ENCODE data around the gene ECEL1.

ECEL1 gene

DNA sequence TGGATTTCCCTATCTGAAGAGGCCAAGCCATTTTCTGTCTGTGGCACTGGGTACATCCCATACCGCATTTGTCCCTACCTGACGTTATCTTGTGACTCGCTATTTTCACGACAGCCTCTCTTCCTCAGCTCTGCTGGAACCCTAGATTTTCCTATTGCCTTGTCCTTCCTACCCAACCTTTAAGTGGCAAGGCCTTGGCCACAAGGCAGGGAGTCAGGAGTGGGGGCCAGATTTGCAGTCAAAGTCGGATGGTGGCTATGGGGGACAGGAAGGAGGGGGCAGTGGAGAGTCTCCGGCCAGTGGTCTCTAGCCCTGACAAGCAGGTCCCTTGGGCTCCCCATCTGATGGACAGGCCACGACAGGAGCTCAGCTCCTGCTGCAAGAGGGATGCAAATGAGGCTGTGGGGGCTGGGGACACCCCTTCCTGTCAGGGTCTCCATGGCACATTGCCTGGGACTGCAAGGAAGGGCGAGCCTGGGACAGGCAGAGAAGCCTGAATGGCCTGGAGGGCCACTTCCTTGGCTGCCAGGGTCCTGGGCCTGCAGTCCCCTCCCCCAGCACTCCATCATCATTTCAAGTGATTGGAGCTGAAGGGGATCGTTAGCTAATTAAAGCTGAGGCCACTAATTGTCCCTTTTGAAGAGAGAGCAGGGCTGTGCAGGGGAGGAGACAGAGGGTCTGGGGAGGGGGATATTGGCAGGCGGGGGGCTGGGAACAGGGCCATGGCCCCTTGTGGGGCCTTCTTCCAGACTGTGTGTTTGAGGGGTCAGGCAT, 6.3 kb upstream of the ECEL1 start:
- TF ChIP-seq, protein P1, sequence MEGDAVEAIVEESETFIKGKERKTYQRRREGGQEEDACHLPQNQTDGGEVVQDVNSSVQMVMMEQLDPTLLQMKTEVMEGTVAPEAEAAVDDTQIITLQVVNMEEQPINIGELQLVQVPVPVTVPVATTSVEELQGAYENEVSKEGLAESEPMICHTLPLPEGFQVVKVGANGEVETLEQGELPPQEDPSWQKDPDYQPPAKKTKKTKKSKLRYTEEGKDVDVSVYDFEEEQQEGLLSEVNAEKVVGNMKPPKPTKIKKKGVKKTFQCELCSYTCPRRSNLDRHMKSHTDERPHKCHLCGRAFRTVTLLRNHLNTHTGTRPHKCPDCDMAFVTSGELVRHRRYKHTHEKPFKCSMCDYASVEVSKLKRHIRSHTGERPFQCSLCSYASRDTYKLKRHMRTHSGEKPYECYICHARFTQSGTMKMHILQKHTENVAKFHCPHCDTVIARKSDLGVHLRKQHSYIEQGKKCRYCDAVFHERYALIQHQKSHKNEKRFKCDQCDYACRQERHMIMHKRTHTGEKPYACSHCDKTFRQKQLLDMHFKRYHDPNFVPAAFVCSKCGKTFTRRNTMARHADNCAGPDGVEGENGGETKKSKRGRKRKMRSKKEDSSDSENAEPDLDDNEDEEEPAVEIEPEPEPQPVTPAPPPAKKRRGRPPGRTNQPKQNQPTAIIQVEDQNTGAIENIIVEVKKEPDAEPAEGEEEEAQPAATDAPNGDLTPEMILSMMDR (IDR thresholded peaks at IDR 0.05; ENCODE audit: borderline replicate concordance, control extremely low read depth, extremely low read depth, insufficient read depth, missing control alignments): no peak
- no peak for DNase-seq (ENCODE audit: low spot score)
- in situ Hi-C loops (cut with MboI; ENCODE audit: low sequenced_read_pairs, unreplicated experiment): no loop called here

DNA sequence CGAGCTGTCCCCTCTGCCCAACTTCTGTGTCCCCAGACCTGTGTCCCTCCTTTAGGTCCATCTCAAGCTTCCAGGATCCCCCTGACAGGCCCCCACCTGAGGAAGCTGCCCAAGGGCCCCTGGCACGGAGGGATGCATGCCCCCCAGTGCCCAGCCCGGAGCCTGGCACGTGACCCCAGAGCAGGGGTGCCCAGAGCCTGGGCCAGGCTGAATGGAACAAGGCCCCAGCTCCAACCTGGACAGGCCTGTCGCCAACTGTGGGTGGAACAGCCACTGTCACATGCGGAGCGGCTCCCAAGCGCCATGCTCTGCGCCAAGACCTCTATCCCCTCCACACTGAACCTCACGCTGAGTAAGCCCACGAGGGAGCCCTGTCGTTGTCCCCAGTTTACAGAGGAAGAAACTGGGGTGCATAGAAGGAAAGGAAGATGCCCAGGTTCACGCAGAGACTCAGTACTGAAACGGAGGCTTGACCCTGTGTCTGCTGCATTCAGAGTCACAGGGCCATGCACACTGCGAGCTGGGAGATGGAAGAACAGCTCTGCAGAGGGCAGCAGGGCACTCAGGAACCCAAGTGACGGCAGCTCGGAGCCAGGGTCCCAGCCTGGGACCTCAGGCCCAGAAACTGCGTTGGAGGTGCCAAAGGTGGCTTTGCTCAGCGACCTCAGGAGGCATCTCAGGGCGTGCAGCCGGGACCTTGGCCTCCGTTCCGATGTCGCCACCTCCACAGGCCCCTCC, 5.5 kb upstream of the ECEL1 start:
- TF ChIP-seq, protein P1 (IDR thresholded peaks at IDR 0.05; ENCODE audit: borderline replicate concordance, control extremely low read depth, extremely low read depth, insufficient read depth, missing control alignments): no peak
- no peak for DNase-seq (ENCODE audit: low spot score)
- in situ Hi-C loops (cut with MboI; ENCODE audit: low sequenced_read_pairs, unreplicated experiment): no loop called here

DNA sequence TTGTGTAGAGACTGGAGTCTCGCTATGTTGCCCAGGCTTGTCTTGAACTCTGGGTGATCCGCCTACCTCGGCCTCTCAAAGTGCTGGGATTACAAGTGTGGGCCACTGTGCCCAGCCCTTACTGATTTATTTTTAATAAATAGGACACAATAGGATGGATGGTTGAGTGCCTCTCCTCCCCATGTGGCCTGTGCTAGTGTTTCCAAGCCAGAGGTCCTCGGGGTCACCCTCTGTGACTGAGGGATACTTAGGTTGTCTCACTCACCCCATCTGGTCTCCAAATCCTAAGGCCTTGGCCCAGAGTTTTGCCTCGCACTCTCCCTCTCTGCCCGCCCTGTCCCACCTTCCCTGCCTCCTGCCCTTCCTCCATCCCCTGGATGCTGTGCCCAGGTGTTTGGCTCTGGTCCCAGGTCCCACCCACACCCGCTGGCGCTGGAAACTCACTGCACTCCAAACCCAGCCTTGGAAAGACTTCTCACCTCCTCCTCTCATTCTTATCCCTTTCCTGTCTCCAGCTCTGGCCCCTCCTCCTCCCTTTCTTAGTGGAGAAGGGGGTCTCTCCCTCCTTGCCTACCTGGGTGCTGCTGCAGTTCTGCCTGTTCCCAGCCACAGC, 4.7 kb upstream of the ECEL1 start:
- in situ Hi-C loops (cut with MboI; ENCODE audit: low sequenced_read_pairs, unreplicated experiment): no loop called here
- TF ChIP-seq, protein P1 (IDR thresholded peaks at IDR 0.05; ENCODE audit: borderline replicate concordance, control extremely low read depth, extremely low read depth, insufficient read depth, missing control alignments): no peak
- DNase-seq (ENCODE audit: low spot score): no peak

DNA sequence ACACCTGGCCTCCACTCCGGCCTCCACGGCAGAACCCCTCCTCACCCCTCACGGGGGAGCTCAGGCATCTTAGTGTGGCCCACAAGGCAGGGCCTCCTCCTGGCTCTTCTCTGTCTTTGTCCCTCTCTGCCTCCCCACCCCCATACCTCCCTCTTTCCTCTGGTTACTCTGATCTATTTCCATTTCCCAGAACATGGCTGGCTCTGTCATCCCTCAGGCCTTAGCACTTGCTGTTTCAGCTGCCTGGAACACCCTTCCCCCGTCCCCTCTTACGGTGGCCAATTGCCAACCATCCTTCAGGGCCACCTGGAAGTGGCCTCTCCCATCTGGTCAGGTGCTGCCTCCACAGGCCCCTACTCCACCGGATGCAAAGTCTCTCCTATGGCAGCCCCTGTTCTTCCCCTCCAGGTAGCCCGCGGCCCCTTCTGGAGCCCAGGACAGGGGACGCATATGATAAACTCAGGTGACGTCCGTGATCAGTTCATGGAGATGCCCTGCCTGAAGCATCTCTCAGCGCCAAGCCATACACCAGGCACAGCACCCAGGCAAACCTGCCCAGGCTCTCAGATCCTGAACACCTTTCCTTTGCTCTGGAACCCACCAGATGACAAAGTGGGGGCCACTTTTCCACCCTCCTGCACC, 3.6 kb upstream of the ECEL1 start:
- DNase-seq (ENCODE audit: low spot score): no peak
- in situ Hi-C loops (cut with MboI; ENCODE audit: low sequenced_read_pairs, unreplicated experiment): no loop called here
- TF ChIP-seq, protein P1 (IDR thresholded peaks at IDR 0.05; ENCODE audit: borderline replicate concordance, control extremely low read depth, extremely low read depth, insufficient read depth, missing control alignments): no peak

DNA sequence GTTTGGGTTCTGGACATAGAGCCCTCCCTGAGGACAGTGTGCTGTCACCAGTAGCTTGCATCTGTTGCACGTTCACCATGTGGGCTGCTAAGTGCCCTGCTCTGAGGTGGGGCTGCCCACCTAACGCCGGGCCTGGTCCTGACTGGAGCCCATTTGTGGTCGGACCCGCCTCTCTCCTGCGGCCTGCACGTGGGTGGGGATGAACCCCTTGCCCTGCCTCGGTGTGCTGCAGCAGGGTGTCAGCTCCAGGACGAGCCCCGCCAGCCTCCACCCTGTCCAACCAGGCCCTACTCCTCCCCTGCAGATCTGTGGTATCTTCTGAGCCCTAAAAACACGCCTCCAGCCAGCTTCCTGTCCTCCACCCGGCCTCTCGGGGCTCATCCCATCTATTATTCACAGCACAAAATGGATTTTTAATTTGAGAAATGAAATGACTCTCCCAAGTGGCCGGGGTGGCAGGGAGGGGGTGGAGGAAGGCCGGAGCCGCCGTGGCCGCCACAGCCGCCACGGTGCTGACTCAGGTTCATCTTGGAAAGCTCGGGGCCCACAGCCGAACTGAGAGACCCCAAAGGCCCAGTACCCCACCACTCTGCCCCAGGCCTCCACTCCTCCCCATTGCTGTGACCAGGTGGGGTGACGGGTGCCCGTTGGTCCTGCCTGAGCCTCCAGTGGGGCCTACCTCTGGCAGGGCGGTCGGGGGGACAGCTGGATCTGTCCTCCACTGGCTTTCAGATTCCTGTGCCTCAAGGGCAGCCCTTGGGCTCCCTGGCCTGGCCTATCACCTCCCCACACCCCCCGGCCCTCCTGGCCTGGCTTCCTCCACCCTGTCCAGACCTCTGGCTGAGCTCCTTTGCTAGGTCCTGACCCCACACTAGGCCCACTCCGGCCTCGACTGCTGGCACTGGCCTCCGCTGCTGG, 2.8 kb upstream of the ECEL1 start:
- TF ChIP-seq, protein P1 (IDR thresholded peaks at IDR 0.05; ENCODE audit: borderline replicate concordance, control extremely low read depth, extremely low read depth, insufficient read depth, missing control alignments): no peak
- DNase-seq (ENCODE audit: low spot score): no peak
- in situ Hi-C loops (cut with MboI; ENCODE audit: low sequenced_read_pairs, unreplicated experiment): no loop called here

Data from GM13976 (cell line).